ENCODE results near the gene ZBED6.
"Not testable (repeated sequence)": the region's sequence is repeated elsewhere in the genome, so short reads cannot be mapped to it uniquely, and the experiment has no call there.

Gene ZBED6

DNA sequence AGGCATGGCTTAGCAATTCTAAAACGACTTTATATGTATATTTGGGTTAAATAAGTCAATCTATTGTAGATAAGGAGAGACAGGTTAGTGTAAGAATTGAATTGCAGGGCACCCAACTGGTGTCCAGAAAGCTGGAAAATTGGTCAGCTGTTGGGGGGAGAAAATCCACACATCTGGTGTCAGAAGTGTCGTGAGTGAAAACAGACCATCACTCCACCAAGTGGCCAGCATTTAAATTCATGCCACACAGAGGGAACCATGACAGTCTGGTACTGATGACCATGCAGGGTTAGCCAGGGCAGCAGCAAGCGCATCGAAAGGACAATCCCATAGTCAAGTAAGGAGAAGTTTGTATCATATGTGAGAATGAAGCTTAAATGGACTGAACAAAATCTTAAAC lies 18.8 kb upstream of the ZBED6 start:
- no peak for DNase-seq (ENCODE audit: low read depth, low spot score)
- Histone ChIP-seq H3K9ac (ENCODE audit: insufficient read length) (no peak overlapping the region), H3K4me3 (no peak overlapping the region), H3K9me3 (ENCODE audit: low read depth, low read length) (no peaks in the 10 kb centered on the region), H3K36me3 (ENCODE audit: insufficient read depth, low read length) (no peaks in the 10 kb centered on the region), H3K27ac (no peak overlapping the region)
- TF ChIP-seq FOXP2 (optimal IDR thresholded peaks at IDR 0.05; ENCODE audit: control extremely low read depth, extremely low read length, insufficient read depth) (no peak), EZH2 (IDR thresholded peaks at IDR 0.05) (no peak), POLR2AphosphoS5 (IDR thresholded peaks at IDR 0.05; ENCODE audit: borderline replicate concordance, low read depth, low read length) (no peak)

- DNase-seq (ENCODE audit: low read depth, low spot score): no peak
- Histone ChIP-seq H3K36me3 (ENCODE audit: insufficient read depth, low read length) (no peaks in the 10 kb centered on the region), H3K4me3 (no peak overlapping the region), H3K9ac (ENCODE audit: insufficient read length) (no peak overlapping the region), H3K27ac (no peak overlapping the region), H3K9me3 (ENCODE audit: low read depth, low read length) (no peaks in the 10 kb centered on the region)
- no peak for TF ChIP-seq FOXP2 (optimal IDR thresholded peaks at IDR 0.05; ENCODE audit: control extremely low read depth, extremely low read length, insufficient read depth)
- no peak for TF ChIP-seq POLR2AphosphoS5 (IDR thresholded peaks at IDR 0.05; ENCODE audit: borderline replicate concordance, low read depth, low read length)
- TF ChIP-seq EZH2 (IDR thresholded peaks at IDR 0.05): no peak
Observed at GRCh38 chr1:203777596-203777995, 17.8 kb upstream of the ZBED6 start.

GRCh38 chr1:203778146-203778545 lies 17.3 kb upstream of the ZBED6 start:
- no peak overlapping the region for H3K27ac ChIP-seq
- TF ChIP-seq FOXP2 (optimal IDR thresholded peaks at IDR 0.05; ENCODE audit: control extremely low read depth, extremely low read length, insufficient read depth) (no peak), POLR2AphosphoS5 (IDR thresholded peaks at IDR 0.05; ENCODE audit: borderline replicate concordance, low read depth, low read length) (no peak), EZH2 (IDR thresholded peaks at IDR 0.05) (no peak)
- no peaks in the 10 kb centered on the region for H3K9me3 ChIP-seq (ENCODE audit: low read depth, low read length)
- no peak overlapping the region for H3K9ac ChIP-seq (ENCODE audit: insufficient read length)
- DNase-seq (ENCODE audit: low read depth, low spot score): no peak
- H3K36me3 ChIP-seq (ENCODE audit: insufficient read depth, low read length): no peaks in the 10 kb centered on the region
- H3K4me3 ChIP-seq: no peak overlapping the region

DNA sequence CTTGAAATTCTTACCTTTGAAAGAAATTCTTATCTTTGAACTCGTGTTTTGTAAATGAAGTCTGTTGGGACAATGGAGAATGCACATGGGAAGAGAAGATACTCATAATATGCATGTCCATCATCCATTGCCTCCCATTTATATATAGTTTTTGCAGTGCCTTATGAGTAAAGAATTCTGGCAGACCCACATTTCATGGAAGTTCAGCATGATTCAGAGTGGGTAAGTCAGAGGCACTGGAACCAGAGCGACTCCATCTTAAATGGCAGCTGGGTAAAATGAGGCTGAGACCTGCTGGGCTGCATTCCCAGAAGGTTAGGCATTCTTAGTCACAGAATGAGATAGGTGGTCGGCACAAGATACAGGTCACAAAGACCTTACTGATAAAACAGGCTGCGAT lies 16.6 kb upstream of the ZBED6 start:
- no peak for DNase-seq (ENCODE audit: low read depth, low spot score)
- H3K9ac ChIP-seq (ENCODE audit: insufficient read length): no peak overlapping the region
- no peaks in the 10 kb centered on the region for H3K36me3 ChIP-seq (ENCODE audit: insufficient read depth, low read length)
- H3K27ac ChIP-seq: no peak overlapping the region
- no peaks in the 10 kb centered on the region for H3K9me3 ChIP-seq (ENCODE audit: low read depth, low read length)
- H3K4me3 ChIP-seq: no peak overlapping the region
- TF ChIP-seq EZH2 (IDR thresholded peaks at IDR 0.05) (no peak), FOXP2 (optimal IDR thresholded peaks at IDR 0.05; ENCODE audit: control extremely low read depth, extremely low read length, insufficient read depth) (no peak), POLR2AphosphoS5 (IDR thresholded peaks at IDR 0.05; ENCODE audit: borderline replicate concordance, low read depth, low read length) (no peak)

- H3K36me3 ChIP-seq (ENCODE audit: insufficient read depth, low read length): no peaks in the 10 kb centered on the region
- H3K9ac ChIP-seq (ENCODE audit: insufficient read length): no peak overlapping the region
- H3K27ac ChIP-seq: no peak overlapping the region
- no peak for DNase-seq (ENCODE audit: low read depth, low spot score)
- no peaks in the 10 kb centered on the region for H3K9me3 ChIP-seq (ENCODE audit: low read depth, low read length)
- H3K4me3 ChIP-seq: no peak overlapping the region
- no peak for TF ChIP-seq POLR2AphosphoS5 (IDR thresholded peaks at IDR 0.05; ENCODE audit: borderline replicate concordance, low read depth, low read length)
- TF ChIP-seq EZH2 (IDR thresholded peaks at IDR 0.05): no peak
- no peak for TF ChIP-seq FOXP2 (optimal IDR thresholded peaks at IDR 0.05; ENCODE audit: control extremely low read depth, extremely low read length, insufficient read depth)
Observed at GRCh38 chr1:203781962-203782361, 13.5 kb upstream of the ZBED6 start.

GRCh38 chr1:203789966-203790365 lies 5.5 kb upstream of the ZBED6 start:
- no peak overlapping the region for H3K27ac ChIP-seq

GRCh38 chr1:203791498-203791897 lies 3.9 kb upstream of the ZBED6 start:
- Histone ChIP-seq H3K27ac (no peak overlapping the region), H3K4me3 (no peak overlapping the region), H3K9me3 (ENCODE audit: low read depth, low read length) (no peaks in the 10 kb centered on the region), H3K36me3 (ENCODE audit: insufficient read depth, low read length) (no peaks in the 10 kb centered on the region; the same call in 1 of the 2 replicates), H3K9ac (ENCODE audit: insufficient read length) (no peak overlapping the region)
- TF ChIP-seq POLR2AphosphoS5 (IDR thresholded peaks at IDR 0.05; ENCODE audit: borderline replicate concordance, low read depth, low read length): no peak
- TF ChIP-seq EZH2 (IDR thresholded peaks at IDR 0.05): no peak
- TF ChIP-seq FOXP2 (optimal IDR thresholded peaks at IDR 0.05; ENCODE audit: control extremely low read depth, extremely low read length, insufficient read depth): no peak
- DNase-seq (ENCODE audit: low read depth, low spot score): no peak

More at GRCh38 chr1:203789966-203790365, 5.5 kb upstream of the ZBED6 start:
- DNase-seq (ENCODE audit: low read depth, low spot score): no peak
- Histone ChIP-seq H3K4me3 (no peak overlapping the region), H3K9me3 (ENCODE audit: low read depth, low read length) (no peaks in the 10 kb centered on the region), H3K9ac (ENCODE audit: insufficient read length) (no peak overlapping the region), H3K36me3 (ENCODE audit: insufficient read depth, low read length) (no peaks in the 10 kb centered on the region)
- TF ChIP-seq EZH2 (IDR thresholded peaks at IDR 0.05): no peak
- TF ChIP-seq FOXP2 (optimal IDR thresholded peaks at IDR 0.05; ENCODE audit: control extremely low read depth, extremely low read length, insufficient read depth): no peak
- no peak for TF ChIP-seq POLR2AphosphoS5 (IDR thresholded peaks at IDR 0.05; ENCODE audit: borderline replicate concordance, low read depth, low read length)

DNA sequence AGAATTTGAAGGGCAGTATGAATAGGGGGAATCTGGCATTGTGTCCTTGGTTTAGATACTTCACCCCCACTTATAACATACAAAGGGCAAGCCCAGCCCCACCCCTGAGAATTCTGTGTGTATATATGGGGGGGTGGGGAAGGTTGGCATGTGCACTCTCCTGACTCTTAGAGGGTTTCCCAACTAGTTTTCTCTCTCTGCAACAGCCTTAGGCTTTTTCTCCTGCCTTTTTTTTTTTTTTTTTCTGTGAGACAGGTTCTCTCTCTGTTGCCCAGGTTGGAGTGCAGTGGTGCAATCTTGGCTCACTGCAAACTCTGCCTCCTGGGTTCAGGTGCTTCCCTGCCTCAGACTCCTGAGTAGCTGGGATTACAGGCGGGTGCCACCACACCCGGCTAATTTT lies 2.9 kb upstream of the ZBED6 start:
- no peak for TF ChIP-seq FOXP2 (optimal IDR thresholded peaks at IDR 0.05; ENCODE audit: control extremely low read depth, extremely low read length, insufficient read depth)
- TF ChIP-seq POLR2AphosphoS5 (IDR thresholded peaks at IDR 0.05; ENCODE audit: borderline replicate concordance, low read depth, low read length): no peak
- TF ChIP-seq EZH2 (IDR thresholded peaks at IDR 0.05): no peak
- no peak for DNase-seq (ENCODE audit: low read depth, low spot score)
- Histone ChIP-seq H3K27ac (no peak overlapping the region), H3K4me3 (no peak overlapping the region), H3K9ac (ENCODE audit: insufficient read length) (no peak overlapping the region), H3K9me3 (ENCODE audit: low read depth, low read length) (no peaks in the 10 kb centered on the region), H3K36me3 (ENCODE audit: insufficient read depth, low read length) (peaks cover 9% of the 10 kb centered on the region)

DNA sequence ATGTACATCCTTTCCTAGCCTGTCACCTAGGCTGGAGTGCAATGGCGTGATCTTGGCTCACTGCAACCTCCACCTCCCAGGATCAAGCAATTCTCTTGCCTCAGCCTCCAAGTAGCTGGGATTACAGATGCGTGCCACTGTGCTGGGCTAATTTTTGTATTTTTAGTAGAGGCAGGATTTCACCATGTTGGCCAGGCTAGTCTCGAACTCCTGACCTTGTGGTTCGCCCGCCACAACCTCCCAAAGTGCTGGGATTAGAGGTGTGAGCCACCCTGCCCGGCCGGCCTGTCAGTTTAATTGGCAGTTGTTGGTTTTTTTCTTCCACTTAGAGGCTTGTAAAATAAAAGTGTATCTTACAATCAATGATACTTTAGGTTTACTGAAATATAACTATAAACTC lies 1.9 kb upstream of the ZBED6 start:
- H3K9ac ChIP-seq (ENCODE audit: insufficient read length); H3K27ac ChIP-seq; DNase-seq (ENCODE audit: low read depth, low spot score); H3K9me3 ChIP-seq (ENCODE audit: low read depth, low read length); H3K4me3 ChIP-seq: not testable (repeated sequence)
- H3K36me3 ChIP-seq (ENCODE audit: insufficient read depth, low read length): peaks cover 20% of the 10 kb centered on the region

Measured in SK-N-MC (cell line).